Measurements from ENCODE around the gene LGR4.
"Not testable (repeated sequence)": the region's sequence is repeated elsewhere in the genome, so short reads cannot be mapped to it uniquely, and the experiment has no call there.

LGR4 gene

GRCh38 chr11:27370374-27370773, 102.2 kb downstream of the LGR4 start:
- DNase-seq: no peak

GRCh38 chr11:27367881-27368280, 104.7 kb downstream of the LGR4 start:
- no peak for DNase-seq

GRCh38 chr11:27363576-27364117, 108.9 kb downstream of the LGR4 start:
- no peak for DNase-seq

- DNase-seq: peak; percentile 86
Measured at GRCh38 chr11:27362749-27363575, 109.6 kb downstream of the LGR4 start, which contains the start of gene CCDC34. TSS of gene CCDC34 (minus strand) at chr11:27363215. CDS start at chr11:27363194, 21 bp downstream.

- no peak for DNase-seq
Measured at GRCh38 chr11:27361649-27362431, 110.8 kb downstream of the LGR4 start.

- DNase-seq: no peak
Measured at GRCh38 chr11:27358296-27358695, 114.3 kb downstream of the LGR4 start.

GRCh38 chr11:27357250-27357649, 115.3 kb downstream of the LGR4 start:
- no peak for DNase-seq

- no peak for DNase-seq
Measured at GRCh38 chr11:27356624-27357222, 115.9 kb downstream of the LGR4 start.

GRCh38 chr11:27355575-27356104, 117.0 kb downstream of the LGR4 start:
- no peak for DNase-seq

- DNase-seq: no peak
Measured at GRCh38 chr11:27354359-27354965, 118.1 kb downstream of the LGR4 start.

- DNase-seq: no peak
Measured at GRCh38 chr11:27353593-27354358, 118.8 kb downstream of the LGR4 start.

- DNase-seq: no peak
Measured at GRCh38 chr11:27352781-27353180, 119.8 kb downstream of the LGR4 start.

GRCh38 chr11:27350511-27350910, 122.1 kb downstream of the LGR4 start:
- no peak for DNase-seq

GRCh38 chr11:27349919-27350318, 122.7 kb downstream of the LGR4 start:
- DNase-seq: no peak

- no peak for DNase-seq
Measured at GRCh38 chr11:27348340-27348873, 124.2 kb downstream of the LGR4 start.

- no peak for DNase-seq
Measured at GRCh38 chr11:27347359-27348339, 124.9 kb downstream of the LGR4 start.

GRCh38 chr11:27339941-27340340, 132.6 kb downstream of the LGR4 start:
- no peak for DNase-seq

- DNase-seq: not testable (repeated sequence)
Measured at GRCh38 chr11:27334764-27335163, 137.8 kb downstream of the LGR4 start.

- no peak for DNase-seq
Measured at GRCh38 chr11:27331981-27332380, 140.6 kb downstream of the LGR4 start.

GRCh38 chr11:27330633-27331270, 141.8 kb downstream of the LGR4 start:
- no peak for DNase-seq

All from NCI-H1048 (cell line).